ENCODE results near the gene PYCR2. TPM values are rescaled to one million over a fixed set of nuclear protein-coding genes. Genes with fewer than 3 reads are reported as not detected.
A peak's percentile ranks its signal among the peaks of the same experiment; 100 is the strongest.

PYCR2 gene
- total RNA-seq, 1 experiment from 2014 or later: 74.4 TPM

- ChIA-PET CTCF (no interaction called here), POLR2A (no interaction called here)
- intact Hi-C loops (cut with micrococcal nuclease; ENCODE audit: unreplicated experiment) (no loop called here), in situ Hi-C loops (cut with HindIII; ENCODE audit: low pct_unique_long_range_greater_than_20kb, low sequenced_read_pairs) (no loop called here)
- no peak for DNase-seq (ENCODE audit: low read depth, low spot score)
- 0 out of 2 replicates have a peak, but pooled peaks have one; percentile 39 for ATAC-seq
- no peak overlapping the region for H3K27ac ChIP-seq (ENCODE audit: low read length)
- TF ChIP-seq CTCF (IDR thresholded peaks at IDR 0.05) (peak; percentile 84), SIN3A (IDR thresholded peaks at IDR 0.05; ENCODE audit: borderline replicate concordance, insufficient read depth, low read depth, low read length) (no peak), TCF7L2 (IDR thresholded peaks at IDR 0.05; ENCODE audit: low read depth, low read length) (no peak)
- H3K4me1 ChIP-seq (ENCODE audit: control insufficient read depth, insufficient read depth, low read length): peaks cover 36% of the 10 kb centered on the region
- no TSS peak for BruUV-seq (replicated peaks)
- no peak overlapping the region for H3K4me3 ChIP-seq (ENCODE audit: low read depth in 2 of 2, low read length in 2 of 2)
- no peaks in the 10 kb centered on the region; the same call in 1 of the 2 replicates for H3K36me3 ChIP-seq (ENCODE audit: control insufficient read depth, insufficient read depth, low read length)
- no peaks in the 10 kb centered on the region for H3K9me3 ChIP-seq (ENCODE audit: control insufficient read depth, insufficient read depth, low read depth, low read length)
- no peaks in the 10 kb centered on the region for H3K27me3 ChIP-seq (ENCODE audit: control insufficient read depth, insufficient read depth, low read length)
Measured at GRCh38 chr1:225877580-225877979, 46.5 kb downstream of the PYCR2 start.

GRCh38 chr1:225876900-225877510, 47.0 kb downstream of the PYCR2 start:
- H3K4me3 ChIP-seq (ENCODE audit: low read depth in 2 of 2, low read length in 2 of 2): no peak overlapping the region
- CTCF ChIA-PET: no interaction called here
- no peak for ATAC-seq
- DNase-seq (ENCODE audit: low read depth, low spot score): no peak
- TF ChIP-seq POLR2AphosphoS5 (IDR thresholded peaks at IDR 0.05; ENCODE audit: low read depth, low read length) (no peak), REST (IDR thresholded peaks at IDR 0.05; ENCODE audit: insufficient read depth in 1 of 2, low read depth in 2 of 2, low read length in 1 of 2) (no peak), SIN3A (IDR thresholded peaks at IDR 0.05; ENCODE audit: borderline replicate concordance, insufficient read depth, low read depth, low read length) (no peak), TCF7L2 (IDR thresholded peaks at IDR 0.05; ENCODE audit: low read depth, low read length) (no peak), CTCF (IDR thresholded peaks at IDR 0.05) (no peak)
- H3K36me3 ChIP-seq (ENCODE audit: control insufficient read depth, insufficient read depth, low read length): no peaks in the 10 kb centered on the region; the same call in 1 of the 2 replicates
- no peak overlapping the region for H3K27ac ChIP-seq (ENCODE audit: low read length)
- intact Hi-C loops (cut with micrococcal nuclease; ENCODE audit: unreplicated experiment): no loop called here
- in situ Hi-C loops (cut with HindIII; ENCODE audit: low pct_unique_long_range_greater_than_20kb, low sequenced_read_pairs): no loop called here
- peaks cover 38% of the 10 kb centered on the region for H3K4me1 ChIP-seq (ENCODE audit: control insufficient read depth, insufficient read depth, low read length)
- BruUV-seq (replicated peaks): no TSS peak
- POLR2A ChIA-PET: no interaction called here
- no peaks in the 10 kb centered on the region for H3K9me3 ChIP-seq (ENCODE audit: control insufficient read depth, insufficient read depth, low read depth, low read length)
- no peaks in the 10 kb centered on the region for H3K27me3 ChIP-seq (ENCODE audit: control insufficient read depth, insufficient read depth, low read length)

All from Panc1 (cell line).